Activated T-cell treated with anti-CD3 and anti-CD28 coated beads for 48 hours (primary cell): ENCODE data around the gene PHACTR2.
"Not testable (repeated sequence)": the region's sequence is repeated elsewhere in the genome, so short reads cannot be mapped to it uniquely, and the experiment has no call there.

ENCODE experiments used
- DNase-seq: peaks from one replicate; pipeline ENCODE4 v3.0.0-alpha.2; 2020; ENCODE audit warnings: low read depth

PHACTR2 gene

DNA sequence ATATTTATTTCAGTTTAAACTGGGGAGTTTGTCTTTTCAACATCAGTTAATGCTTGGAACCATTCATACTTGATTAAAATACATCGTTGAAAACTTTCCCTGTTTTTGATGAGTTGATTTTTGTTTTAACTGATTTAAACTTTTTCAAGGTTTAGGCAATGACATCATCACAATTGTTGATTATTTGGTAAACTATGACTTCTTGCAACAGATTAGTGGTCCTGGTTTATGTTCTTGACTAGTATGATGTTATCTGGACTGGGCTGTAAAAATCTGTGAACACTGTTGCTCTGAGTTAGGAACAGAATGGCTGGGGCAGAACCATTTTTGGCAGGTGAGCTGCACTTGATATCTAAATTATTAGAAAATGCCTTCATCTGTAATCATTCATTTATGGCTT lies 186.5 kb downstream of the PHACTR2 start, which contains the start of gene ZC2HC1B:
Gene ZC2HC1B, plus strand, starts transcription at position 241 of the 400 bp plus-strand sequence. Its CDS starts 66 bp downstream, at position 307.
- DNase-seq, result no peak

GRCh38 chr6:143867236-143867635 lies 189.5 kb downstream of the PHACTR2 start:
- DNase-seq, result no peak

DNA sequence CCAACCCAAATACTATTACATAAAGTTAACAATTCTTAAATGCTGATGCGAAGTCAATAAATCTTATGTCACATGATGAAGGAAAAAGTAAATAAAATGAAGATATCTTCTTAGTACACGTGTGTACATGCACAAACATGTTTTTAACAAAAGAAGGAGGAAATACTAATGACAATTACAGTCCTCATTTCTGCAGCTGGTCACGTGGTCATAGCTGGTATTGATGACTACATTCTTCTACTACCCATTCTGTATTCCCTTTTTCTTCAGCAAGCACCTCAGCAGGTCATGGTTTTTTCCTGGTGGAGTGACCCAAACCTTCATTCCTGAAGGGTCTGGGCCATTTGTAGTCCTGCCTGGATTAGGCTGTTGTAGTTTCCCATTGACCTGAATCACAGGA lies 191.0 kb downstream of the PHACTR2 start:
- DNase-seq, result not testable (repeated sequence)

DNA sequence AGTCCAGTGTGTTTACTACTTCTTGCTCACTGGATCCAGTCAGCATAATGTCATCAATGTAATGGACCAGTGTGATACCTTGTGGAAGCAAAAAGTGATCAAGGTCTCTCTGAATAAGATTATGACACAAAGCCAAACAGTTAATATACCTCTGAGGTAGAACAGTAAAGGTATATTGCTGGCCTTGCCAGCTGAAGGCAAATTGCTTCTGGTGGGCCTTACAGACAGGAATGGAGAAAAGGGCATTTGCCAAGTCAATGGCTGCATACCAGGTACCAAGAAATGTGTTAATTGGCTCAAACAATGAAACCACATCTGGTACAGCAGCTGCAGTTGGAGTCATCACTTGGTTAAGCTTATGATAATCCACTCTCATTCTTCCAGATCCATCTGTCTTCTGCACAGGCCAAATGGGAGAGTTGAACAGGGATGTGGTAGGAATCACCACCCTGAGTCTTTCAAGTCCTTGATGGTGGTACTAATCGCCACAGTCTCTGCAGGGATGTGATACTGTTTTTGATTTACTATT lies 193.5 kb downstream of the PHACTR2 start:
- DNase-seq, result not testable (repeated sequence)

DNA sequence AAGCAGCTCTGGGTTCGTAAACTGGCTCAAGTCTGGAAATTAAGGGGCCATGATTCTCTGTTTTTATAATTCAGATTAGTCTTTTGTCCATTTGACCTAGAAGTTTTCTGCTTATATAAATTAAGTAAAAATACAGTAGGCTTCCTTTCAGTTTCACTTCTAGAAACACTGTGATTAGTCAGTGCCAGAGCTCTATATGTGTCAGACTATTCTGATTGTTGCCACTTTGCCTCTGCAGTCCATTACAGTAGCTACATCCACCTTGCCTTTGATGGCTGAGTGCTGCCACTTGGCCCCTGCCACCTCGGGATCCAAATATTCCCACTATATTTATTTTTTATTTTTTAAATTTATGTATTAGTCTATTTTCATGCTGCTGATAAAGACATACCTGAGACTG lies 194.4 kb downstream of the PHACTR2 start:
- DNase-seq, result no peak

DNA sequence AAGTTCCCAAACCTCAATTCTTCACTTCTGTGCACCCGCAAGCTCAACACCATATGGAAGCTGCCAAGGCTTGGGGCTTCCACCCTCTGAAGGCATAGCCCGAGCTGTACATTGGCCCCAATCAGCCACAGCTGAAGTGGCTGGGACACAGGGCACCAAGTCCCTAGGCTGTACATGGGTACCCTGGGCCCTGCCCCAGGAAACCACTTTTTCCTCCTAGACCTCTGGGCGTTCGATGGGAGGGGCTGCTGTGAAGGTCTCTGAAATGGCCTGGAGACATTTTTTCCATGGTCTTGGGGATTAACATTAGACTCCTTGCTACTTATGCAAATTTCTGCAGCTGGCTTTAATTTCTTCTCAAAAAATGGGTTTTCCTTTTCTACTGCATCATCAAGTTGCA lies 195.8 kb downstream of the PHACTR2 start:
- not testable (repeated sequence) for DNase-seq

DNA sequence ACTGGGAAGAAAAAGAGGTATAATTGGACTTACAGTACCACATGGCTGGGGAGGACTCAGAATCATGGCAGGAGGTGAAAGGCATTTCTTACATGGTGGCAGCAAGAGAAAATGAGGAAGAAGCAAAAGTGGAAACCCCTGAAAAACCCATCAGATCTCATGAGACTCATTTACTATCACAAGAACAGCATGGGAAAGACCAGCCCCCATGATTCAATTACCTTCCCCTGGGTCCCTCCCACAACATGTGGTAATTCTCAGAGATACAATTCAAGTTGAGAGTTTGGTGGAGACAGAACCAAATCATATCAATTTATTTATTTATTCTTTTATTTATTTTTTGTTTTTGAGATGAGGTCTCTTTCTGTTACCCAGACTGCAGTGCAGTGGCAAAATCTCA lies 196.7 kb downstream of the PHACTR2 start:
- DNase-seq, result not testable (repeated sequence)

DNA sequence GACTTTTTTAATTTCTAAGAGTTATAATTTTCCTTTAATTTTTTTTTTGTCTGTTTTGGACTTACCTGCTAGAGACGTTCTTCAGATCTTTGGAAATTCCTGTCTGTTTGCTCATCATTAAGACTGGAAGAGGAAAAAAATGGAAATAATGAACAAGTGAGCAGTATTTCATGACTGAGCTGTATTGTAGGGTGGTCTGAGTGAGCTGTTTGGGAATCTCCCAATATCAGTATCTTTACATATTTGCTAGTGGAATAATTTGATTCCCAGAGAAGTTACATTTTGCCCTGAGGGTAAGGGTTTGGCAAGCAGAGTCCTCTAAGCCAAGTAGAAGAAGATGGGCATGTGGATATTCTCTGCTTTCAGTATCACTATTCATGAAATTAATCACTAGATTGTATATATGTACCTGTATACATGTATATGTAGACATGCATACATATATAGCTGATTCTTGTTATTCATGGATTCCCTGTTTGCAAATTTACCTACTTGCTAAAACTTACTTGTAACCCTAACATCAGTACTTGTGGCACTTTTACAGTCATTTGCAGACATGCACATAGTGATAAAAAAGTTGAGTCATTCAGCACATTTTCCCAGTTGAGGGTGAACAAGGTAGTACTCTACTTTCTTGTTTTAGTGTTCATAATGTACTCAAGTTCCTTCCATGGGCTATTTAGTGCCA lies 200.0 kb downstream of the PHACTR2 start:
- no peak for DNase-seq

GRCh38 chr6:143878272-143878760 lies 200.6 kb downstream of the PHACTR2 start:
- no peak for DNase-seq

DNA sequence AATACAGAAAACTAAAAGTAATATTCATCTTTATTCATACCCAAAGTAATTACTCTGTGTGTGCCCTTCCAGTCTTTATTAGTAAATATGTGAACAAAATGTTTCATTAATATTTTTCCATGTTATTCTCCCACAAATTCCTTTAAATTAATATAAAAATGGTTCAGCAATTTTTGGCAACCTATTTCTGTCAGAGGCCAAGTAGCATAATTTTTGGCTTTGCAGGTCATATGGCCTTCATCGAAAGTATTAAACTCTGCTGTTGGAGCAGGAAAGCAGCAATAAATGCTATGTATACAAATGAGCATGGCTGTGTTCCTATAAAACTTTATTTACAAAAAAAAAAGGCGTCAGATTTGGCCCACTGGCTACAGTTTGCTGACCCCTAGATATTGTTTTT lies 202.6 kb downstream of the PHACTR2 start:
- no peak for DNase-seq
